PC-3 (cell line): ENCODE measurements around the gene EFHC1. TPM values are rescaled to one million over a fixed set of nuclear protein-coding genes. Genes with fewer than 3 reads are reported as not detected.

Experiments
- ATAC-seq: fragments of 200-7000 bp; cut with Tn5 transposase; 2 replicates; pipeline ENCODE4 v1.9.1; 2020; ENCODE audit warnings: mild to moderate bottlenecking, moderate library complexity
- BruUV-seq: library from RNA; stranded (reverse); fragments of 400-500 nt; replicated peaks from 2 replicates; lab custom pipeline; 2021; lab: Mats Ljungman, UMichigan
- CTCF ChIA-PET: fragments of 300-600 bp; sonication (Branson Sonifier 250); formaldehyde crosslinking; loops from one replicate; lab custom pipeline; 2022; ENCODE audit warnings: antibody characterized with exemption; lab: Charles Lee
- POLR2A ChIA-PET: fragments of 300-600 bp; sonication (Branson Sonifier 250); formaldehyde crosslinking; loops from one replicate; lab custom pipeline; 2022; ENCODE audit warnings: antibody characterized with exemption; ENCODE audit not compliant: unreplicated experiment; lab: Charles Lee
- DNase-seq: peaks from one replicate; pipeline ENCODE4 v3.0.0-alpha.2; 2015
- H2AFZ ChIP-seq: fragments of 300-600 bp; sonication (generic); 2 replicates; pipeline ENCODE4 v1.6.0; 2016; ENCODE audit warnings: antibody characterized with exemption, low read length
- H3F3A ChIP-seq: fragments of 300-600 bp; sonication (generic); one replicate; pipeline ENCODE4 v1.6.0; 2017; ENCODE audit warnings: antibody characterized with exemption, low read length, control low read depth, mild to moderate bottlenecking; ENCODE audit not compliant: unreplicated experiment
- H3K27ac ChIP-seq: fragments of 300-600 bp; sonication (generic); 2 replicates; pipeline ENCODE4 v1.5.1; 2016; ENCODE audit warnings: mild to moderate bottlenecking, low read length
- H3K27me3 ChIP-seq: fragments of 300-600 bp; sonication (generic); 2 replicates; pipeline ENCODE4 v1.6.1; 2016; ENCODE audit warnings: low read length, mixed read lengths
- H3K36me3 ChIP-seq: fragments of 300-600 bp; sonication (generic); 2 replicates; pipeline ENCODE4 v1.6.1; 2016; ENCODE audit warnings: low read depth, mixed run types, low read length, mixed read lengths
- H3K4me1 ChIP-seq: fragments of 300-600 bp; sonication (generic); 2 replicates; pipeline ENCODE4 v1.5.1; 2016; ENCODE audit warnings: low read length; ENCODE audit not compliant: insufficient read depth
- H3K4me2 ChIP-seq: fragments of 300-600 bp; sonication (generic); 2 replicates; pipeline ENCODE4 v1.6.0; 2016; ENCODE audit warnings: low read length
- H3K4me3 ChIP-seq: fragments of 300-600 bp; sonication (generic); 2 replicates; pipeline ENCODE4 v1.5.1; 2016; ENCODE audit warnings: mild to moderate bottlenecking, low read length, mixed read lengths
- H3K79me2 ChIP-seq: fragments of 300-600 bp; sonication (generic); 2 replicates; pipeline ENCODE4 v1.6.1; 2017; ENCODE audit warnings: low read length, mixed read lengths
- H3K9ac ChIP-seq: fragments of 300-600 bp; sonication (generic); 2 replicates; pipeline ENCODE4 v1.6.0; 2016; ENCODE audit warnings: mild to moderate bottlenecking, low read length
- H3K9me2 ChIP-seq: fragments of 300-600 bp; sonication (generic); replicated peaks from 2 replicates; pipeline ENCODE4 v1.6.1; 2016; ENCODE audit warnings: mixed run types, low read length, mixed read lengths
- H3K9me3 ChIP-seq: fragments of 300-600 bp; sonication (generic); 2 replicates; pipeline ENCODE4 v1.6.1; 2016; ENCODE audit warnings: low read length, mixed read lengths
- H4K20me1 ChIP-seq: fragments of 300-600 bp; sonication (generic); 2 replicates; pipeline ENCODE4 v1.6.1; 2016; ENCODE audit warnings: low read length, mixed read lengths
- CTCF ChIP-seq: fragments of 300-600 bp; sonication (generic); conservative IDR thresholded peaks from 2 replicates; pipeline ENCODE4 v1.5.1; 2017; ENCODE audit warnings: antibody characterized with exemption, low read depth, mild to moderate bottlenecking, low read length
- EZH2 ChIP-seq: fragments of 300-600 bp; sonication (generic); IDR thresholded peaks from one replicate; pipeline ENCODE4 v1.6.1; 2017; ENCODE audit warnings: antibody characterized with exemption, mild to moderate bottlenecking, low read length; ENCODE audit not compliant: unreplicated experiment
- EZH2phosphoT487 ChIP-seq: fragments of 300-600 bp; sonication (generic); IDR thresholded peaks from 2 replicates; pipeline ENCODE4 v1.6.1; 2018; ENCODE audit warnings: mild to moderate bottlenecking, antibody characterized with exemption, low read length, borderline replicate concordance
- intact Hi-C: fragments of 100-400 bp; cut with micrococcal nuclease; formaldehyde crosslinking; loops from 2 replicates; pipeline ENCODE4 v1.9.0; 2023
- total RNA-seq: library from RNA; depleted of rRNA; stranded (reverse); fragments of >200 nt; gene quantifications from 2 replicates; pipeline ENCODE4 v1.2.3, GENCODE V29; 2014

Gene EFHC1
- total RNA-seq, 1 experiment from 2014 or later, result 22.4 TPM

- H4K20me1 ChIP-seq, result no peaks in the 10 kb centered on the region
- DNase-seq, result peak; percentile 60
- peak overlapping the region; percentile 66 for H3K4me2 ChIP-seq
- no peak overlapping the region for H3K9ac ChIP-seq
- peak overlapping the region; percentile 47 for H3K27ac ChIP-seq
- H2AFZ ChIP-seq, result 0 out of 2 replicates have a peak overlapping the region, but pooled peaks have one; percentile 19
- H3F3A ChIP-seq, result no peaks in the 10 kb centered on the region
- TF ChIP-seq CTCF (no peak), EZH2 (no peak), EZH2phosphoT487 (no peak)
- H3K9me3 ChIP-seq, result no peaks in the 10 kb centered on the region
- no peaks in the 10 kb centered on the region for H3K27me3 ChIP-seq
- no TSS peak for BruUV-seq
- peak; percentile 53 for ATAC-seq
- intact Hi-C loops, result loop anchor here (5.0 kb wide), 1 partner anchor 42 kb away; no protein-coding TSS in a partner anchor
- H3K4me3 ChIP-seq, result peak overlapping the region; percentile 17; the same call in 1 of the 2 replicates
- POLR2A ChIA-PET, result no interaction called here
- H3K36me3 ChIP-seq, result no peaks in the 10 kb centered on the region
- H3K79me2 ChIP-seq, result peaks cover 49% of the 10 kb centered on the region
- H3K4me1 ChIP-seq, result peaks cover 67% of the 10 kb centered on the region
- CTCF ChIA-PET, result no interaction called here
- no peaks in the 10 kb centered on the region for H3K9me2 ChIP-seq
Measured at GRCh38 chr6:52543729-52544601, 123.8 kb downstream of the EFHC1 start.

DNA sequence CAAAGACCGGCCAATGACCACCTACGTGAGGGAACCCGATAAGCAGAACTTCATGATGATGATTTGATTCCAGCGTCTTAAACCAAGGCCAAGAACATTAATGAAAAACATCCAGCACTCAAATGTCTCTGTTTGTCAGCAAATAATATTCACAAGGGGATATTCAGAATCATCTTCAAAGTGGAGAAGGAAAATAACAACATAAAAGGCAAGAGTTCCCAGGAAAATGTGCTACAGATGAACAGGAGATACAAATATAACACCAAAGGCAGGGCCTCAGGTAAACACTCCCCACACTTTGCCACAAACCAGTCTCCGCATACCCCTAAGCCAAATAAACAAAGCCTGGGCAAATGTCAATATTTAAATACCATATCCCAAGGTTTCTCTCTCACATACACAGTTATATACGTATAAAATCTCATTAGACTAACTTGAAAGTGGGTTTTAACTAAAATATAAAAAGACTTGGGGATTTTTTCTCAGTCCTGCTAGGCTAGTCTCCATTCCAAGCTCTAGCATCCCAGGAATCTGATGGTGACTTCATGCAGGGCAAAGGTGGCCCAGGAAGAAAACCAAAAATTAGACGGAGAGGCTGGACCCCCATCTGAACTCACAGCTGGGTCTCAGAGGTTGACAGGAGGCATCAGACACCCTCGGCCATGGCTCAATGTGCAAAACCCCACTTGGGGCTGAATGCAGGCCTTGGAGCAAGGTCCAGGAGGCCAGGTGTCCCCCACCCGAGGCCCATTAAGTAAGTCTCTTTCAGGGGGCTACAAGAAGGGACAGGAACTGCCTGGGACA lies 124.7 kb downstream of the EFHC1 start:
- no peak overlapping the region for H3K9ac ChIP-seq
- no peaks in the 10 kb centered on the region for H3K27me3 ChIP-seq
- peaks cover 58% of the 10 kb centered on the region for H3K4me1 ChIP-seq
- H3K4me2 ChIP-seq, result peak overlapping the region; percentile 66
- H3K9me3 ChIP-seq, result no peaks in the 10 kb centered on the region
- TF ChIP-seq EZH2phosphoT487 (no peak), EZH2 (no peak), CTCF (no peak)
- peak; percentile 32 for ATAC-seq
- H3K4me3 ChIP-seq, result peak overlapping the region; percentile 17; the same call in 1 of the 2 replicates
- no peak overlapping the region for H2AFZ ChIP-seq
- BruUV-seq, result no TSS peak
- no peaks in the 10 kb centered on the region for H4K20me1 ChIP-seq
- H3K9me2 ChIP-seq, result no peaks in the 10 kb centered on the region
- no peaks in the 10 kb centered on the region for H3F3A ChIP-seq
- ChIA-PET CTCF (no interaction called here), POLR2A (interaction anchor here (0.6 kb wide), 1 partner anchor 22 kb away, joined by 3 read pairs; no protein-coding TSS in a partner anchor)
- DNase-seq, result peak; percentile 22
- H3K36me3 ChIP-seq, result no peaks in the 10 kb centered on the region
- H3K79me2 ChIP-seq, result peaks cover 47% of the 10 kb centered on the region
- H3K27ac ChIP-seq, result peak overlapping the region; percentile 47
- intact Hi-C loops, result loop anchor here (5.0 kb wide), 1 partner anchor 43 kb away; no protein-coding TSS in a partner anchor
